Tibial nerve (tissue), 4 donors: Measurements from ENCODE around the gene GTSE1.

ENCODE experiments used
- EP300 ChIP-seq, 2 donors: sonication (generic); formaldehyde crosslinking; IDR thresholded peaks; one replicate each; pipeline ENCODE4 v1.6.1; 2017; ENCODE audit warnings: antibody characterized with exemption in 2 of 2, mild to moderate bottlenecking in 1 of 2
- POLR2A ChIP-seq, 2 donors: fragments of 450-650 bp; IDR thresholded peaks; one replicate each; pipeline ENCODE4 v1.6.1; 2017; ENCODE audit warnings: antibody characterized with exemption in 2 of 2, mild to moderate bottlenecking in 2 of 2, moderate library complexity in 2 of 2
- TF ChIP-seq, protein P1 (sequence below), 5 experiments: fragments of 200-600 bp in 3 of 5; fragments of 450-650 bp in 2 of 5; sonication (generic) in 3 of 5; IDR thresholded peaks; one replicate each; pipeline ENCODE4 v1.5.1; 2016 to 2019; ENCODE audit warnings: antibody characterized with exemption in 5 of 5, mild to moderate bottlenecking in 3 of 5, moderate library complexity in 2 of 5

DNA sequence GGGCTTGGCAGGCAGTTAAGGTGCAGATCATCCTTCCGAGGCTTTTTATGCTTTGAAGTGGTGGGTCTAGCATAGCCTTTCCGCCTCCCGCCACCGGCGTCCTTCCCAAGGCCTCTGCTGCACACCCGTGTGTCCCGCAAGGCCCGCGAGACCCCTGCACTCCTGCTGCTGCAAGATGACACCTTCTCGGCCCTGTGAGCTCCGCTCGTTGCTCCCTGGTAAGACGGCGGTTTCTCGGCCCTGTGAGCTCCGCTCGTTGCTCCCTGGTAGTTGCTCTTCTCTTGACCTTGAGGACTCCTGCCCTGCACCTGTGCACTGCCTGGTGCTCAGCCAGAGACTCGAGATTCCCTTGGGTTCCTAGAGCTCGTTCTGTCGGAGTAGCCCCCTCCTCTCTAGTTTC, 21.0 kb downstream of the GTSE1 start:
- TF ChIP-seq, protein P1, sequence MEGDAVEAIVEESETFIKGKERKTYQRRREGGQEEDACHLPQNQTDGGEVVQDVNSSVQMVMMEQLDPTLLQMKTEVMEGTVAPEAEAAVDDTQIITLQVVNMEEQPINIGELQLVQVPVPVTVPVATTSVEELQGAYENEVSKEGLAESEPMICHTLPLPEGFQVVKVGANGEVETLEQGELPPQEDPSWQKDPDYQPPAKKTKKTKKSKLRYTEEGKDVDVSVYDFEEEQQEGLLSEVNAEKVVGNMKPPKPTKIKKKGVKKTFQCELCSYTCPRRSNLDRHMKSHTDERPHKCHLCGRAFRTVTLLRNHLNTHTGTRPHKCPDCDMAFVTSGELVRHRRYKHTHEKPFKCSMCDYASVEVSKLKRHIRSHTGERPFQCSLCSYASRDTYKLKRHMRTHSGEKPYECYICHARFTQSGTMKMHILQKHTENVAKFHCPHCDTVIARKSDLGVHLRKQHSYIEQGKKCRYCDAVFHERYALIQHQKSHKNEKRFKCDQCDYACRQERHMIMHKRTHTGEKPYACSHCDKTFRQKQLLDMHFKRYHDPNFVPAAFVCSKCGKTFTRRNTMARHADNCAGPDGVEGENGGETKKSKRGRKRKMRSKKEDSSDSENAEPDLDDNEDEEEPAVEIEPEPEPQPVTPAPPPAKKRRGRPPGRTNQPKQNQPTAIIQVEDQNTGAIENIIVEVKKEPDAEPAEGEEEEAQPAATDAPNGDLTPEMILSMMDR (IDR thresholded peaks at IDR 0.05), result no peak
- TF ChIP-seq EP300 (IDR thresholded peaks at IDR 0.05) (no peak), POLR2A (IDR thresholded peaks at IDR 0.05) (no peak)
